Trophoblast cell (in vitro differentiated cells and primary cell): ENCODE results near the gene GIN1.
"Not testable (repeated sequence)": the region's sequence is repeated elsewhere in the genome, so short reads cannot be mapped to it uniquely, and the experiment has no call there.

Source experiments
- DNase-seq, 2 donors: peaks; one replicate each; pipeline ENCODE4 v3.0.0-alpha.2; 2016
- H2AFZ ChIP-seq: 2 replicates; pipeline ENCODE4 v1.6.1; 2013; ENCODE audit warnings: low read length, moderate library complexity, mild to moderate bottlenecking; ENCODE audit not compliant: insufficient read depth, poor library complexity
- H2AK5ac ChIP-seq: 2 replicates; pipeline ENCODE4 v1.6.1; 2013; ENCODE audit warnings: mild to moderate bottlenecking, low read length
- H2BK120ac ChIP-seq: 2 replicates; pipeline ENCODE4 v1.6.1; 2013; ENCODE audit warnings: low read length, mild to moderate bottlenecking, moderate library complexity; ENCODE audit not compliant: insufficient read depth, poor library complexity
- H2BK12ac ChIP-seq: 2 replicates; pipeline ENCODE4 v1.6.1; 2013; ENCODE audit warnings: mild to moderate bottlenecking, low read length, moderate library complexity
- H2BK5ac ChIP-seq: 2 replicates; pipeline ENCODE4 v1.6.1; 2013; ENCODE audit warnings: low read length, low read depth, moderate library complexity, mild to moderate bottlenecking; ENCODE audit not compliant: poor library complexity
- H3K14ac ChIP-seq: 2 replicates; pipeline ENCODE4 v1.6.1; 2013; ENCODE audit warnings: mild to moderate bottlenecking, low read length
- H3K18ac ChIP-seq: 2 replicates; pipeline ENCODE4 v1.6.1; 2013; ENCODE audit warnings: mild to moderate bottlenecking, low read length
- H3K23ac ChIP-seq: 2 replicates; pipeline ENCODE4 v1.6.1; 2013; ENCODE audit warnings: low read length
- H3K27ac ChIP-seq: 2 replicates; pipeline ENCODE4 v1.5.1; 2013; ENCODE audit warnings: low read depth, mild to moderate bottlenecking, inconsistent platforms, low read length, moderate library complexity
- H3K27me3 ChIP-seq: 2 replicates; pipeline ENCODE4 v1.6.1; 2013; ENCODE audit warnings: inconsistent platforms, mild to moderate bottlenecking, low read length, moderate library complexity; ENCODE audit not compliant: insufficient read depth
- H3K36me3 ChIP-seq, 2 experiments: 1 replicate in 1 of 2; 2 replicates in 1 of 2; pipeline ENCODE4 v1.6.1; 2013; ENCODE audit warnings: low read length in 2 of 2, mild to moderate bottlenecking in 2 of 2, moderate library complexity in 1 of 2; ENCODE audit not compliant: insufficient read depth in 2 of 2, control insufficient read depth in 1 of 2
- H3K4ac ChIP-seq: 2 replicates; pipeline ENCODE4 v1.6.1; 2013; ENCODE audit warnings: low read depth, mild to moderate bottlenecking, low read length, moderate library complexity
- H3K4me1 ChIP-seq, 2 experiments: 1 replicate in 1 of 2; 2 replicates in 1 of 2; pipeline ENCODE4 v1.6.1; 2013; ENCODE audit warnings: low read length in 2 of 2, mild to moderate bottlenecking in 2 of 2, moderate library complexity in 1 of 2; ENCODE audit not compliant: insufficient read depth in 2 of 2, control insufficient read depth in 1 of 2
- H3K4me2 ChIP-seq: 2 replicates; pipeline ENCODE4 v1.6.1; 2013; ENCODE audit warnings: inconsistent platforms, mild to moderate bottlenecking, low read length, moderate library complexity
- H3K4me3 ChIP-seq: 2 replicates; pipeline ENCODE4 v1.5.1; 2013; ENCODE audit warnings: mild to moderate bottlenecking, low read depth, low read length, inconsistent platforms
- H3K79me1 ChIP-seq: one replicate; pipeline ENCODE4 v1.6.1; 2013; ENCODE audit warnings: low read length
- H3K79me2 ChIP-seq: 2 replicates; pipeline ENCODE4 v1.6.1; 2013; ENCODE audit warnings: low read length, mild to moderate bottlenecking; ENCODE audit not compliant: control insufficient read depth, insufficient read depth, poor library complexity
- H3K9ac ChIP-seq: 2 replicates; pipeline ENCODE4 v1.6.1; 2013; ENCODE audit warnings: mild to moderate bottlenecking, low read length
- H3K9me3 ChIP-seq: 2 replicates; pipeline ENCODE4 v1.6.1; 2013; ENCODE audit warnings: low read depth, mild to moderate bottlenecking, control low read depth, inconsistent platforms, low read length; ENCODE audit not compliant: insufficient read depth
- H4K12ac ChIP-seq: 2 replicates; pipeline ENCODE4 v1.6.1; 2013; ENCODE audit warnings: low read depth, mild to moderate bottlenecking, low read length, moderate library complexity
- H4K8ac ChIP-seq: 2 replicates; pipeline ENCODE4 v1.6.1; 2013; ENCODE audit warnings: low read depth, mild to moderate bottlenecking, low read length, moderate library complexity
- H4K91ac ChIP-seq: one replicate; pipeline ENCODE4 v1.6.1; 2013; ENCODE audit warnings: low read depth, mild to moderate bottlenecking, low read length, moderate library complexity
- whole genome bisulfite sequencing: extraction: QIAGEN DNeasy Blood & Tissue Kit; methylation state at CpG from one replicate; pipeline ENCODE4 v1.1.7; 2013; ENCODE audit warnings: missing lambda C conversion rate; ENCODE audit not compliant: insufficient read length, insufficient coverage; ENCODE audit errors: extremely low coverage; 5-methylcytosine and 5-hydroxymethylcytosine counted together

Gene GIN1

GRCh38 chr5:103086547-103086946, 33.4 kb downstream of the GIN1 start:
- no CpG with 5 or more reads among the region's 1 CpG for WGBS
- Histone ChIP-seq H3K79me1 (no peaks in the 10 kb centered on the region), H3K4me3 (no peak overlapping the region), H3K18ac (no peak overlapping the region), H4K91ac (no peak overlapping the region), H3K36me3 (peaks cover 5 to 6% of the 10 kb centered on the region in 2 experiments), H3K27ac (no peak overlapping the region), H3K79me2 (no peaks in the 10 kb centered on the region), H3K9me3 (no peaks in the 10 kb centered on the region), H2BK12ac (no peak overlapping the region), H3K4me2 (no peak overlapping the region), H4K12ac (no peak overlapping the region), H2BK5ac (no peak overlapping the region), H2BK120ac (no peak overlapping the region), H3K23ac (no peak overlapping the region), H4K8ac (no peak overlapping the region), H3K4me1 (no peaks in the 10 kb centered on the region), H3K27me3 (no peaks in the 10 kb centered on the region), H3K14ac (no peak overlapping the region), H3K9ac (no peak overlapping the region), H3K4ac (no peak overlapping the region), H2AK5ac (no peak overlapping the region), H2AFZ (no peak overlapping the region)
- DNase-seq, result no peak

GRCh38 chr5:103079796-103080195, 40.1 kb downstream of the GIN1 start:
- Histone ChIP-seq H2BK120ac (no peak overlapping the region), H2BK12ac (no peak overlapping the region), H4K91ac (no peak overlapping the region), H3K4me2 (no peak overlapping the region), H3K4me3 (no peak overlapping the region), H4K12ac (no peak overlapping the region), H2BK5ac (no peak overlapping the region), H3K79me1 (no peaks in the 10 kb centered on the region), H2AFZ (no peak overlapping the region), H3K18ac (no peak overlapping the region), H3K4ac (no peak overlapping the region), H3K23ac (no peak overlapping the region), H3K27me3 (no peaks in the 10 kb centered on the region), H2AK5ac (no peak overlapping the region), H3K4me1 (no peaks in the 10 kb centered on the region), H3K79me2 (no peaks in the 10 kb centered on the region), H3K9ac (no peak overlapping the region), H4K8ac (no peak overlapping the region), H3K14ac (no peak overlapping the region), H3K9me3 (peaks cover 14% of the 10 kb centered on the region), H3K36me3 (peaks cover 0 to 3% of the 10 kb centered on the region in 2 experiments), H3K27ac (no peak overlapping the region)
- DNase-seq, result no peak
- no CpG with 5 or more reads among the region's 4 CpGs for WGBS

GRCh38 chr5:103075442-103075841, 44.5 kb downstream of the GIN1 start:
- Histone ChIP-seq H3K4me2 (no peak overlapping the region), H3K79me2 (no peaks in the 10 kb centered on the region), H3K4me1 (no peaks in the 10 kb centered on the region), H3K9me3 (peaks cover 16% of the 10 kb centered on the region), H3K27me3 (no peaks in the 10 kb centered on the region), H4K8ac (no peak overlapping the region), H3K36me3 (no peaks in the 10 kb centered on the region), H3K79me1 (no peaks in the 10 kb centered on the region), H3K18ac (no peak overlapping the region), H3K23ac (no peak overlapping the region), H2AK5ac (no peak overlapping the region), H2BK12ac (no peak overlapping the region), H3K4me3 (no peak overlapping the region), H2AFZ (no peak overlapping the region), H3K14ac (no peak overlapping the region), H3K27ac (no peak overlapping the region), H2BK120ac (no peak overlapping the region), H4K91ac (no peak overlapping the region), H4K12ac (no peak overlapping the region), H3K9ac (no peak overlapping the region), H2BK5ac (no peak overlapping the region), H3K4ac (no peak overlapping the region)
- no CpG with 5 or more reads among the region's 4 CpGs for WGBS
- DNase-seq, result no peak

DNA sequence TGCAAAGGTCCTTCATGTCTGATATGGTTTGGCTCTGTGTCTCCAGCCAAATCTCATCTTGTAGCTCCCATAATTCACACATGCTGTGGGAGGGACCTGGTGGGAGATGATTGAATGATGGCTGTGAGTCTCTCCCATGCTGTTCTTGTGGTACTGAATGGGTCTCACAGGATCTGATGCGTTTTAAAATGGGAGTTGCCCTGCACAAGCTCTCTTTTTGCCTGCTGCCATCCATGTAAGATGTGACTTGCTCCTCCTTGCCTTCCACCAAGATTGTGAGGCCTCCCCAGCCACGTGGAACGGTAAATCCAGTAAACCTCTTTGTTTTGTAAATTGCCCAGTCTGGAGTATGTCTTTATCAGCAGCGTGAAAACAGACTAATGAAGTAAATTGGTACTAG, 46.4 kb downstream of the GIN1 start:
- not testable (repeated sequence) for H3K4me3 ChIP-seq, H4K12ac ChIP-seq, H4K8ac ChIP-seq, H2BK5ac ChIP-seq, H2BK120ac ChIP-seq, H3K79me2 ChIP-seq, H3K18ac ChIP-seq, H3K4me2 ChIP-seq, H3K4ac ChIP-seq, H3K9ac ChIP-seq, H3K79me1 ChIP-seq, H3K4me1 ChIP-seq, H3K23ac ChIP-seq, DNase-seq, H2BK12ac ChIP-seq, H4K91ac ChIP-seq, H3K36me3 ChIP-seq, H3K27me3 ChIP-seq, H3K27ac ChIP-seq, H3K9me3 ChIP-seq, H3K14ac ChIP-seq, H2AK5ac ChIP-seq, H2AFZ ChIP-seq
- no CpG with 5 or more reads among the region's 4 CpGs for WGBS
